HG03175 (cell line): ENCODE data around the gene CHD5.
"Not testable (repeated sequence)": the region's sequence is repeated elsewhere in the genome, so short reads cannot be mapped to it uniquely, and the experiment has no call there.

ENCODE experiments used
- ATAC-seq: cut with Tn5 transposase; IDR thresholded peaks from one replicate; pipeline ENCODE4 v1.9.1; 2021; ENCODE audit warnings: mild to moderate bottlenecking, moderate library complexity; ENCODE audit not compliant: unreplicated experiment

CHD5 gene

GRCh38 chr1:6088956-6089355, 91.2 kb downstream of the CHD5 start:
- ATAC-seq: no peak

GRCh38 chr1:6087958-6088357, 92.2 kb downstream of the CHD5 start:
- no peak for ATAC-seq

GRCh38 chr1:6087377-6087772, 92.7 kb downstream of the CHD5 start:
- ATAC-seq: no peak

GRCh38 chr1:6086762-6087376, 93.3 kb downstream of the CHD5 start:
- no peak for ATAC-seq

GRCh38 chr1:6086358-6086757, 93.8 kb downstream of the CHD5 start:
- ATAC-seq: no peak

DNA sequence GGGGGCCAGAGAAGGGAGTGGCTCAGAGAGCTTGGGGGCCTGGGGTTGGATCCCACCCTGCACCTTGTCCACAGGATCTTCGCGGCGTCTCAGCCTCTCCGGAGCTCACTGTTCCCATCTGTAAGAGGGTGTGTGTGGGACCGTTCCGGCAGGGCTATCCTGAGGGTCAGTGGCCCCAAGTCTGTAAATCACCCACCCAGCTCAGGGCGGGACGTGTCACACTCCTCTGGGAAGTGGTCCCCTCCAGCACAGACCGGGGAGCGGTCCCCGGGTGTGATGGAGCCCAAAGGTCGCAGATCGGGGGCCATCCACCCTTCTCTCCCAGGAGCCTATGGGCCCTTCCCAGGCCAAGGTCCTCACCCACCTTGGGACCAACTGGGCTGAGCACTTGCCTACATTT, 94.5 kb downstream of the CHD5 start:
- no peak for ATAC-seq

DNA sequence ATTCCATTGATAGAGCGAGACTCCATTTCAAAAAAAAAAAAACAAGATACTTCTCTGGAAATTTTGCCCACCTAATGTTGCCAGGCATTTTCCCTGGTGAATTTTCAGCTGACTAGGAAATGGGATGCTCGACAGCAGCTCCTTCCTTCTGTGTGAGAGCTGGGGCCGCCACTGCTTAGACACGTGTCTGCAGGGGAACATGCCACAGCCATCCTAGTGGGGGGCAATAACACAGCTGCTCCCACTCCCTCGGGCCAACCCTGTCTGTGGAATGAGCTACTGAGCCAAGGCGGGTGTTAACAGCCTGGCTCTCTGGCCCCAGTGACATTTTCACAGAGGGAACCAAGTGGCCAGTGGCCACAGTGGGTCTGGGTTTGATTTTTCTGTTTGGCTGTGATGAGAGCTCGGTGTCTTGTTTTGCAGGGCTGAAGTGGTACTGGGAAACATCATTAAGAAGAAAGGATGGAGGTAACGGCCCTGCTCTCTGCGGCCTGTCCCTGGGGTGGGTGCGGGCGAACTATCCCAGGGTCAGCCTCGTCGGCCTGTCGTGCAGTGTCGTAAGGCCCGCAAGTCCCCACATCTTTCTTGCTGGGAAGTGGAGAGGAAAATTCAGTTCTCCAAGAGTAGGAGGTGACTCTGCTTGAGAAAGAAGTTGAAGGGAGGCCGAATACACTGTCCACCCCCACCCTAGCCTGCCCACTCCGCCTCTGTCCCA, 95.2 kb downstream of the CHD5 start:
- ATAC-seq: no peak

DNA sequence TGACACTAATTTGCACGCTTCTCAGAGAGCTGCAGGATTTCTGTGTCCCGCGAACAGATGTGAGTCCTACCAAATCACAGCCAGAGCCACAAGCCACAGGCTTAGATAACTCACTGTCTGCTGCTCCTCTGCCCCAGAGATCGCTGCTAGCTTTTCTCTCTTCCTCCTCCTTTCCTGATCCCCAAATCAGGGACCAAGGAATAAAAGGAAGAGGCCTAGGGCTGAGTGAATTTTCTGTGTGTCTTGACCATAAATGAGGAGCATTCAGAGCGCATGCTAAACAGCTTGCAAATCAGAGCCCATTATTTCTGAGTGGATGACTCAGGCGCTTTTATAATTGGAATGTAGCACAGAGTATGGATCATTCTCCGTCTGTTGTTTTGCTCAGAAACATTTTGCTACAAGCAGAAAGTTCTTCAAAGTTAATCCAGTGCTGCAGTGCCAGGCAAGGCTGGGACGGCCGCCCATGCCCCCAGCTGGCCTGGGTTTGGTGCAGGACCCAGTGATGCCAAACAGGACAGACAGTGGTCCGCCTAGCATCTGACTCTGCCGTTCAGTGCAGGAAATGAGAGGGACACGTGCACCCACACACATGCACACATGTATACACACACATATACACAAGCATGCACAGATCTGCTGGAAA, 96.2 kb downstream of the CHD5 start:
- ATAC-seq: no peak

GRCh38 chr1:6083385-6083784, 96.7 kb downstream of the CHD5 start:
- ATAC-seq: no peak

- no peak for ATAC-seq
These were observed 97.6 kb downstream of the CHD5 start for GRCh38 chr1:6082430-6082971.

DNA sequence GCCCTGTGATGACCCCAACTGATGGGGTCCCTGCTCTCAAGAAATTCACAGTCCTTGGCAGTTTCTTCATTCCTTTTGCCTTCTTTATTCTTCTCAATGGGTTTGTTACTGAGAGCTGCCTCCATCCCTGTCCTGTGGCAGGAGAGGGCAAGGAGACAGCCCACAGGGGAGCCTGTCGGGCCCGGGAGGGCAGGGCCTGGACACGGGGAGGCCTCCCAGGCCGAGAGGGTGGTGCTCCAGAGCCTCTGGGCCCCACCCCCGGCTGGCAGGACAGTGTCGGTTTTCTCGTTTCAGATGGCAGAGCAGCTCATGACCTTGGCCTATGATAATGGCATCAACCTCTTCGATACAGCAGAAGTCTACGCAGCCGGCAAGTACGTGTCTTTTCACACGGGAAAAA, 98.2 kb downstream of the CHD5 start:
- ATAC-seq: no peak

- no peak for ATAC-seq
These were observed 99.7 kb downstream of the CHD5 start for GRCh38 chr1:6080469-6080868.

GRCh38 chr1:6077919-6078318, 102.2 kb downstream of the CHD5 start:
- no peak for ATAC-seq

DNA sequence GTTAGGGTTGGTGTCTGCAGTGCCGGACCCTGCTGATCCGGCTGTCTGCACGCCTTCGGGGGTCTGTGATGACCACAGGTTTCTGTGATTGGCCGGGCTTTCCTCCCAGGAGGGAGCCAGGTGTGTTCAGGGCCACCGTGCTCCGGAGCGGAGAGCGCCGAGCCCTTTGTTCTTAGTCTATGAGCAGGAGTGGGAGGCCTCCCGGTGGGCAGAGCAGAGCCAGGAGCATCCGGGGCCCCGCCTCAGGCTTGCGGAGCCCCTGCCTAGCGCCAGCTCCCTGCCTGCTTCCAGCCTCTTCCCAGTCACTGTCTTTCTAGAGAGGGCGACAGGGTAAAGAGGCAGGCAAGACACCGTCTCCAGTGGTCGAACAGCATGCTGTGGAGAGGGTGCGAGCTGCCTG, 102.6 kb downstream of the CHD5 start:
- no peak for ATAC-seq

- ATAC-seq: not testable (repeated sequence)
These were observed 103.1 kb downstream of the CHD5 start for GRCh38 chr1:6077061-6077460.

GRCh38 chr1:6075748-6076147, 104.4 kb downstream of the CHD5 start:
- ATAC-seq: no peak

DNA sequence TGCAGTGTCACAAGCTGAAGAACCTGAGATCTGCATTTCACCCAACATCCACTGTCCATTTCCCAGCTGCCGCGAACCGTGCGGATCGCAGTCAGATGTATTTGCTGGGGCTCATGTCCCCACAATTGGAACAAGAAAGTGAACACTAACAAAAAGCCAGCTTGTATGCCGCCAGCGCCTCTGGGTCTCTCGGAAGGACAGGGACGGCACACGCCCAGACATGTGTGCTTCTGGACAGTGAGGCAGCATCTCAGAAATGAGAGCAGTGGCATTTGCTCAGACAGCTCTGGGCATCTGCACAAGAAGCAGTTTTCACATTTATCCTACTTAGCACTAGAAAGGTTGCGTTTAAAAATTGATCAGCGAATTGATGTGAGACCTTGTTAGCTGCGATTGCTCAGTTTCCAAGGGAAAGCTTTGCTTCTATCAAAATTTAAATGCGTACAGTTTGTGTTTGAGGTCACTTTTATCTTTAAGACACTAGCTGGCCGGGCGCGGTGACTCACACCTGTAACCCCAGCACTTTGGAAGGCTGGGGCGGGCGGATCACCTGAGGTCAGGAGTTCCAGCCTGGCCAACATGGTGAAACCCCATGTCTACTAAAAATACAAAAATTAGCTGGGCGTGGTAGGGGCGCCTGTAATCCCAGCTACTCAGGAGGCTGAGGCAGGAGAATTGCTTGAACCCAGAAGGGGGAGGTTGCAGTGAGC, 105.8 kb downstream of the CHD5 start:
- no peak for ATAC-seq

- no peak for ATAC-seq
These were observed 106.6 kb downstream of the CHD5 start for GRCh38 chr1:6073480-6074053.

GRCh38 chr1:6072774-6073479, 107.2 kb downstream of the CHD5 start:
- ATAC-seq: no peak

DNA sequence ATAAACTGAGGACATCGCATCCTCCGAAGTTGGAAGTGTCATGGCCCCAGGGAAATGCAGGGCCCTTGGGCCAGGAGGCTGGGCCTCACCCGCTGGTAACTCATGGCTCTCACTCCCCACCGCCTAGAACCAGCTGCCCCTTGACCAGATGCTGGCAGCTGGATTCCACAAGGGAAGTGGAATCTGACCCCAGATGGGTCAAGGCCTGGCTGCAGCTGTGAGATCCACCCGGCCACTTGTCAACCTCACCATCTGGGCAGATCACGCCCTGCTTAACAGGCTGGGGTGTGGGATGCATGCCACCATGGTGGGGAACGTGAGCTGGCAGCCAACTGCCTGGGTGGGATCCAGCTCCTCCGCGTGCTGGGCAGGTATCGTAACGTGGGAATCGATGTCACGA, 108.9 kb downstream of the CHD5 start:
- no peak for ATAC-seq
